ENCODE data around the gene DEFB132. TPM values are rescaled to one million over a fixed set of nuclear protein-coding genes. Genes with fewer than 3 reads are reported as not detected.

The DEFB132 gene
- total and polyA plus RNA-seq, 2 of the 13 experiments (the other 11 are each of a cell fraction or from before 2014, with no cell fraction given): not detected

DNA sequence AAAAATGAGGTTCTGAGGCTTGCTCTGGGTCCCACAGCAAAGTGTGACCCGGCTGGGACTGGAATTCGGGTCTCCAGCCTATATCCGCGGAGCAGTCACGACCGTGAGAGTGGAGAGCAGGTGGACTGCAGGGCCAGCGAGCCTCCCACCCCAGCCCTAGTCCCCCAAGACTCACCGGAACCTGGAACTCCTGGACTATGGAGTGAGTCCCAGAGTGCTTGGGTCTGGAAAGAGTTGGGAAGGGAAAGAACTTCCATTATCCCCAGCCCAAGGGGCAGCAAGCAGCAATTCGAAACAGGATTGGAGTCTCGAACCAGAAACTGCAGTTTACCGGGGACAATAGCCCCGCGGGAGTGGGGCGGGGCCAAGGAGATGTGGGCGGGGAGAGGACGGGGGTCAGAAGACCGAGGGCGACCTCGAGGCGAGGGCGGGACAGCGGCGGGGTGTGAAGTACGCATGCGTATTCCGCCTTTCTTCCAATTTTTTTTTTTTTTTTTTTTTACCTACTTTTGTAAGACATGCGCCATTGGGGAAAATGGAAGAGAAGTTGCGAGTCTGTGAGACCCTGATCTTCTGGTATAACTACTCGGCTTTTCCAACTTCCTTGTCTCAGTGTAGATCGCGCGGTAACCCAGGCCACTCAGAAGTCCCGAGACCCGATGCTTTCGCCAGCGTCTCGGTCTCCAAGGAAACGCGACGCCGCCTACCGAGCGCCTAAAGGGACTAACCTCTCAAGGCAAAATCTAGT, 32.7 kb downstream of the DEFB132 start, which contains the start of gene C20orf96 (continued):
- TF ChIP-seq ZNF775 (CRISPR knock-in tag; IDR thresholded peaks at IDR 0.05; ENCODE audit: borderline replicate concordance) (no peak; the same call in 1 of the 2 replicates), NCOA5 (CRISPR knock-in tag; IDR thresholded peaks at IDR 0.05) (no peak), SETDB1 (CRISPR knock-in tag; IDR thresholded peaks at IDR 0.05; ENCODE audit: borderline replicate concordance) (no peak), FOXK2 (IDR thresholded peaks at IDR 0.05) (0 out of 2 replicates have a peak, but pooled peaks have one; percentile 12), TSC22D2 (CRISPR knock-in tag; IDR thresholded peaks at IDR 0.05; ENCODE audit: borderline replicate concordance) (no peak), RARG (CRISPR knock-in tag; IDR thresholded peaks at IDR 0.05; ENCODE audit: low read depth) (0 out of 2 replicates have a peak, but pooled peaks have one; percentile 20), PHF5A (CRISPR knock-in tag; IDR thresholded peaks at IDR 0.05; ENCODE audit: low read depth, unreplicated experiment) (no peak), DPF2 (CRISPR knock-in tag; IDR thresholded peaks at IDR 0.05; ENCODE audit: borderline replicate concordance, low read depth) (no peak; the same call in 1 of the 2 replicates), ZNF263 (CRISPR knock-in tag; IDR thresholded peaks at IDR 0.05) (no peak), THAP11 (CRISPR knock-in tag; IDR thresholded peaks at IDR 0.05) (peak; percentile 73), ZNF431 (CRISPR knock-in tag; IDR thresholded peaks at IDR 0.05; ENCODE audit: borderline replicate concordance, low read depth) (0 out of 2 replicates have a peak, but pooled peaks have one; percentile 46), REXO4 (CRISPR knock-in tag; IDR thresholded peaks at IDR 0.05; ENCODE audit: borderline replicate concordance) (no peak), MTA3 (CRISPR knock-in tag; IDR thresholded peaks at IDR 0.05) (no peak), KDM5B (CRISPR knock-in tag; IDR thresholded peaks at IDR 0.05; ENCODE audit: borderline replicate concordance) (peak; percentile 76; the same call in 1 of the 2 replicates), ZMYM3 (CRISPR knock-in tag; IDR thresholded peaks at IDR 0.05) (no peak), FOXJ3 (CRISPR knock-in tag; IDR thresholded peaks at IDR 0.05; ENCODE audit: borderline replicate concordance) (no peak), ZNF350 (CRISPR knock-in tag; IDR thresholded peaks at IDR 0.05; ENCODE audit: borderline replicate concordance, low read depth) (peak; percentile 61; the same call in 1 of the 2 replicates), ZNF569 (CRISPR knock-in tag; IDR thresholded peaks at IDR 0.05; ENCODE audit: borderline replicate concordance) (no peak), ZZZ3 (CRISPR knock-in tag; IDR thresholded peaks at IDR 0.05; ENCODE audit: borderline replicate concordance) (peak; percentile 3; the same call in 1 of the 2 replicates), GATAD2A (CRISPR knock-in tag; IDR thresholded peaks at IDR 0.05) (peak; percentile 11; the same call in 1 of the 2 replicates)
- TF ChIP-seq, protein P1, sequence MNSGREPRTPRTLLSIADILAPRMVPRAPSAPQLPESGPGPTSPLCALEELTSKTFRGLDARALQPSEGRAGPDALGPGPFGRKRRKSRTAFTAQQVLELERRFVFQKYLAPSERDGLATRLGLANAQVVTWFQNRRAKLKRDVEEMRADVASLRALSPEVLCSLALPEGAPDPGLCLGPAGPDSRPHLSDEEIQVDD (CRISPR knock-in tag; IDR thresholded peaks at IDR 0.05; ENCODE audit: borderline replicate concordance): no peak
- TF ChIP-seq, protein P2, sequence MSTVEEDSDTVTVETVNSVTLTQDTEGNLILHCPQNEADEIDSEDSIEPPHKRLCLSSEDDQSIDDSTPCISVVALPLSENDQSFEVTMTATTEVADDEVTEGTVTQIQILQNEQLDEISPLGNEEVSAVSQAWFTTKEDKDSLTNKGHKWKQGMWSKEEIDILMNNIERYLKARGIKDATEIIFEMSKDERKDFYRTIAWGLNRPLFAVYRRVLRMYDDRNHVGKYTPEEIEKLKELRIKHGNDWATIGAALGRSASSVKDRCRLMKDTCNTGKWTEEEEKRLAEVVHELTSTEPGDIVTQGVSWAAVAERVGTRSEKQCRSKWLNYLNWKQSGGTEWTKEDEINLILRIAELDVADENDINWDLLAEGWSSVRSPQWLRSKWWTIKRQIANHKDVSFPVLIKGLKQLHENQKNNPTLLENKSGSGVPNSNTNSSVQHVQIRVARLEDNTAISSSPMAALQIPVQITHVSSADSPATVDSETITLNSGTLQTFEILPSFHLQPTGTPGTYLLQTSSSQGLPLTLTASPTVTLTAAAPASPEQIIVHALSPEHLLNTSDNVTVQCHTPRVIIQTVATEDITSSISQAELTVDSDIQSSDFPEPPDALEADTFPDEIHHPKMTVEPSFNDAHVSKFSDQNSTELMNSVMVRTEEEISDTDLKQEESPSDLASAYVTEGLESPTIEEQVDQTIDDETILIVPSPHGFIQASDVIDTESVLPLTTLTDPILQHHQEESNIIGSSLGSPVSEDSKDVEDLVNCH (CRISPR knock-in tag; IDR thresholded peaks at IDR 0.05): no peak
- TF ChIP-seq, protein P3, sequence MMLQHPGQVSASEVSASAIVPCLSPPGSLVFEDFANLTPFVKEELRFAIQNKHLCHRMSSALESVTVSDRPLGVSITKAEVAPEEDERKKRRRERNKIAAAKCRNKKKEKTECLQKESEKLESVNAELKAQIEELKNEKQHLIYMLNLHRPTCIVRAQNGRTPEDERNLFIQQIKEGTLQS (CRISPR knock-in tag; IDR thresholded peaks at IDR 0.05): no peak; the same call in 1 of the 2 replicates
- TF ChIP-seq, protein P4, sequence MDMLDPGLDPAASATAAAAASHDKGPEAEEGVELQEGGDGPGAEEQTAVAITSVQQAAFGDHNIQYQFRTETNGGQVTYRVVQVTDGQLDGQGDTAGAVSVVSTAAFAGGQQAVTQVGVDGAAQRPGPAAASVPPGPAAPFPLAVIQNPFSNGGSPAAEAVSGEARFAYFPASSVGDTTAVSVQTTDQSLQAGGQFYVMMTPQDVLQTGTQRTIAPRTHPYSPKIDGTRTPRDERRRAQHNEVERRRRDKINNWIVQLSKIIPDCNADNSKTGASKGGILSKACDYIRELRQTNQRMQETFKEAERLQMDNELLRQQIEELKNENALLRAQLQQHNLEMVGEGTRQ (IDR thresholded peaks at IDR 0.05; ENCODE audit: low read depth, low read length): no peak
- TF ChIP-seq, protein P4 (CRISPR knock-in tag; IDR thresholded peaks at IDR 0.05; ENCODE audit: borderline replicate concordance): no peak

Data from HepG2 (cell line).